C4-2B (cell line): Measurements from ENCODE around the gene TLK2.
"Not testable (repeated sequence)": the region's sequence is repeated elsewhere in the genome, so short reads cannot be mapped to it uniquely, and the experiment has no call there.

Experiments used
- H3K27ac ChIP-seq: fragments of 450-650 bp; 2 replicates; pipeline ENCODE4 v1.5.1; 2017
- ZFX ChIP-seq: fragments of 450-650 bp; IDR thresholded peaks from 2 replicates; pipeline ENCODE4 v1.6.1; 2017
- TF ChIP-seq, protein P1 (sequence below): fragments of 450-650 bp; conservative IDR thresholded peaks from 2 replicates; pipeline ENCODE4 v1.5.1; 2017; ENCODE audit warnings: mild to moderate bottlenecking

The TLK2 gene

DNA sequence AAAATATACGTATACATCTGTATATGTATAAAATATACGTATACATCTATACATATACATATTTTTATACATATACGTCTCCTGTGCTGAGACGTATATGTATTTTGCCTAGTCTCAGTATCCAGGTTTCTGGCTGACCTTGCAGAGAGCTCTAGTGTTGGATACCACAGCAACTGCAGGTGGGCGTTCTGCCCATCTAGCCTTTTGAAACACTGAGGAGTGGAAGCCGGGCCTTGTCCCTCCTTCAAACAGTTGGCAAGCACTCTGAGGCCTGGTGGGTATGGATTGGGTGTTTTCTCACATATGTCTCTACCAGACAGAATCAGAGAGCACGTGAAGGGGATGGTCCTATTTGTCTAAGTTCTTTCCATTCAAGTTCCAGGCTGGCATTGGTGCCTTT lies 109.5 kb downstream of the TLK2 start:
- no peak overlapping the region for H3K27ac ChIP-seq
- no peak for TF ChIP-seq ZFX
- TF ChIP-seq, protein P1, sequence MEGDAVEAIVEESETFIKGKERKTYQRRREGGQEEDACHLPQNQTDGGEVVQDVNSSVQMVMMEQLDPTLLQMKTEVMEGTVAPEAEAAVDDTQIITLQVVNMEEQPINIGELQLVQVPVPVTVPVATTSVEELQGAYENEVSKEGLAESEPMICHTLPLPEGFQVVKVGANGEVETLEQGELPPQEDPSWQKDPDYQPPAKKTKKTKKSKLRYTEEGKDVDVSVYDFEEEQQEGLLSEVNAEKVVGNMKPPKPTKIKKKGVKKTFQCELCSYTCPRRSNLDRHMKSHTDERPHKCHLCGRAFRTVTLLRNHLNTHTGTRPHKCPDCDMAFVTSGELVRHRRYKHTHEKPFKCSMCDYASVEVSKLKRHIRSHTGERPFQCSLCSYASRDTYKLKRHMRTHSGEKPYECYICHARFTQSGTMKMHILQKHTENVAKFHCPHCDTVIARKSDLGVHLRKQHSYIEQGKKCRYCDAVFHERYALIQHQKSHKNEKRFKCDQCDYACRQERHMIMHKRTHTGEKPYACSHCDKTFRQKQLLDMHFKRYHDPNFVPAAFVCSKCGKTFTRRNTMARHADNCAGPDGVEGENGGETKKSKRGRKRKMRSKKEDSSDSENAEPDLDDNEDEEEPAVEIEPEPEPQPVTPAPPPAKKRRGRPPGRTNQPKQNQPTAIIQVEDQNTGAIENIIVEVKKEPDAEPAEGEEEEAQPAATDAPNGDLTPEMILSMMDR = no peak

DNA sequence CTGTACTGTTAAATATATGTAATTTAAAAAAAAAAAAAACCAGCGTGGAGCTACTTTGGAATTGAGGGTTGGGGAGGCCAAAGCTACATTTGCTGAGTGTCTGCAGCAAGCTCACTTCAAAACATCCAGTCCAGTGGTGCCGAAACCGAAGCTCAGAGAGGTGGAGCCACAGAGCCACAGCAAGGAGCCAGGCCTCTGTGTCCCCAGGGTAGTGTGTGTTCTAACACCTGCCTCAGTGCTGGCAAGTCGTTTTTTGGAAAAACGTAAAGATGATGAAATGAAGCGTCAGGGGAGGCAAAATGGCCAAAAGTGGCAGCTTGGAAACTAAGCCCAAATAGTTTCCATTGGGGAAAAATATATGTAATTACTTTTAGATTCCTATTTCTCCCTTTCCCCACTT lies 112.7 kb downstream of the TLK2 start:
- TF ChIP-seq ZFX = no peak
- TF ChIP-seq, protein P1 = no peak
- H3K27ac ChIP-seq = no peak overlapping the region

DNA sequence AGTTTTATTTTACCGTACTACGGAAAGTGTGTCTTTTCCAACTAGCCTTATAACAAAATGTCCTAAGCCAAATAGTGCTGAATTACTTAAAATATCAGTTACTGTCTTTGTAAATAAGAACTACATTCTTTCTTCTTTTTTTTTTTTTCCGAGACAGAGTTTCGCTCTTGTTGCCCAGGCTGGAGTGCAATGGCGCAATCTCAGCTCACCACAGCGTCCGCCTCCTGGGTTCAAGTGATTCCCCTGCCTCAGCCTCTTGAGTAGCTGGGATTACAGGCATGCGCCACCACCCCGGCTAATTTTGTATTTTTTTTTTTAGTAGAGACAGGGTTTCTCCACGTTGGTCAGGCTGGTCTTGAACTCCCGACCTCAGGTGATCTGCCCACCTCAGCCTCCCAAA lies 113.2 kb downstream of the TLK2 start:
- H3K27ac ChIP-seq = not testable (repeated sequence)

DNA sequence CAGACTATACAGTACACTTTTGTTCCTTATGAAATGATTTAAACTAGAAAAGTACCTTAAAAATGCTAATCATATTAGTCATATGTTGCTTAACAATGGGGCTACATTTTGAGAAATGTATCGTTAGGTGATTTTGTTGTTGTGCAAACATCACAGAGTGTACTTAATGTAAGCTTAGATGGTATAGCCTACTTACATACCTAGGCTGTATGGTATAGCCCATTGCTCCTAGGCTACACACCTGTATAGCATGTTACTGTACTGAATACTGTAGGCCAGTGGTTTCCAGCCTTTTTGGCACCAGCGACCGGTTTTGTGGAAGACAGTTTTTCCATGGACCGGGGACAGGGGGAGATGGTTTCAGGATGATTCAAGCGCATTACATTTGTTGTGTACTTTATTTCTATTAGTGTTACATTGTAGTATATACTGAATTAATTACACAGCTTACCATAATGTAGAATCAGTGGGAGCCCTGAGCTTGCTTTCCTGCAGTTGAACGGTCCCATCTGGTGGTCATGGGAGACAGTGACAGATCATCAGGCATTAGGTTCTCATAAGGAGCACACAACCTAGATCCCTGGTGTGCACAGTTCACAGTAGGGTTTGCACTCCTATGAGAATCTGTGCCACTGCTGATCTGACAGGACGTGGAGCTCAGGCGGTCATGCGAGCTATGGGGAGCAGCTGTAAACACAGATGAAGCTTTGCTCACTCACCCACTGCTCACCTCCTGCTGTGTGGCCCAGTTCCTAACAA lies 113.9 kb downstream of the TLK2 start:
- no peak overlapping the region for H3K27ac ChIP-seq
- TF ChIP-seq, protein P1 = no peak
- no peak for TF ChIP-seq ZFX

DNA sequence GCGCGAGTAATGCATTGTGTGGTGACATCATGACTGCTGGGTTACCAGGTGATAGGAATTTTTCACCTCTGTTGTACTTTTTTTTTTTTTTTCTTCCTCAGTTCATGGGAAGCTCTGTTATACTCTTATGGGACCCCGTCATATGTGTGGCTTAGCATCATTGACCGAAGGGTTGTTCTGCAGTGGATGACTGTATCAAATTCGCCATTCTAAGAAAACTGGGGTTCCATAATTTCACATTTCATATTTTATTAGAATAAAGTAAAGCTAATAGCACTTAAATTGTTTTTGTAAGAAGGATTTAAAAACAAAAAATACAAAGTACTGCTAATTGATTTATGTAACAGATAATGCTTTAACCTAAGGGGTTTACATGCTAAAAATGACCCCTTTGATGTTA lies 116.9 kb downstream of the TLK2 start:
- no peak overlapping the region for H3K27ac ChIP-seq
- no peak for TF ChIP-seq ZFX
- TF ChIP-seq, protein P1 = no peak

DNA sequence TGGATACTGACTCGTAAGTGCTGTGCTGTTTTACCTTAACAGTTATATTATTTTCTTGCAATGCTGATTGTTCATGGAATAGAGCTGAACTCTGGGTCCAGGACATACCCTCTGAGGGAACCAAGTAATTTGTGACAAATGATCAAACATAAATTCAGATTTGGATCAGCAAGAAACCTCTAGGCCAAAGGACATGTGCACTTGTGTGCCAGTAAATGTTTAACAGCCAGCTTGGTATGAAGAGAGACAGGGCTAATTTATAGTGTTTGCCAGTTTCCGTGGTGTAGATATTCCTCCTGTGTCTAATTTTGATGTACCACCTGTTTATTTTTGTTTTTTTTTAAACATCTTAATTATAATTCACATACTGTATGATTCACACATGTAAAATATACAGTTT lies 118.0 kb downstream of the TLK2 start:
- H3K27ac ChIP-seq = no peak overlapping the region

DNA sequence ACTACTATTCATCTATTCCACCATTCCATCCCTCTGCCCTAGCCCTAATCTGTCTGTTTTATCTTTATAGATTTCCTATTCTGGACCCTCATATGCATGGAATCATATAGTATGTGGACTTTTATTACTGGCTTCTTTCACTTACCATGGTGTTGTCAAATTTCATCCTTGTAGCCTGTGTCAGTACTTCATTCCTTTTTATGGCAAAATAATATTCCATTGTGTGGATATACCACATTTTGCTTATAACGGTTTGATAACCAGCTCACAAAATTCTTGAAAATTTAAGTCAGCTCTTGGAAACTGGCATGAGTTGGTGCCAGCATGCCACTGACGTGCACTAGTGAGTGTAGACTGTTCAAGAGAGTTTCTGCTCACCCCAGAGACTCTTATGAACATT lies 118.5 kb downstream of the TLK2 start:
- H3K27ac ChIP-seq = no peak overlapping the region
- TF ChIP-seq, protein P1 = no peak
- no peak for TF ChIP-seq ZFX

More for the DNA sequence above, 118.0 kb downstream of the TLK2 start:
- TF ChIP-seq, protein P1 = no peak
- no peak for TF ChIP-seq ZFX

DNA sequence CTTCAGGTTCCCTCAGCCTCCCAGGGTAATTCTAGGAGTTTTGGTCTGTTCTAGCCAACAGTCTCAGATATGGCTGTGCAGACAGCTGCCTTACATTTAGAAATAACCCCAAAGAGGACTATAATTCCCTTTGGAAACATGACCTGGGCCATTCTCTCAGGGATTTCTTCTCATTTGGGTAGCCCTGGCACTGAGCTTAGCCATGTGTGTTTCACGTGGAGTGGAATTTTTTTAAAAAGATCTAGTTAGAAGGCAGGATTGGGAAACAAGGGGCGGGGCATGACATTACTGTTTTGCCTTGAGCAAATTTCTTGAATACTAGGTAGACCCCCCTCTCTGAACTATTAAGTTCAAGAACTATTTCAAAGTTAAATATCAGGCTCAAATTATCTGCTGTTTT lies 119.3 kb downstream of the TLK2 start:
- no peak overlapping the region for H3K27ac ChIP-seq
- TF ChIP-seq ZFX = no peak
- TF ChIP-seq, protein P1 = no peak
